NCI-H1436 (cell line): ENCODE measurements around the gene SNORC.
"Not testable (repeated sequence)": the region's sequence is repeated elsewhere in the genome, so short reads cannot be mapped to it uniquely, and the experiment has no call there.

ENCODE experiments used
- DNase-seq: peaks from one replicate; lab custom pipeline; 2025; lab: John Stamatoyannopoulos, UW

Gene SNORC

DNA sequence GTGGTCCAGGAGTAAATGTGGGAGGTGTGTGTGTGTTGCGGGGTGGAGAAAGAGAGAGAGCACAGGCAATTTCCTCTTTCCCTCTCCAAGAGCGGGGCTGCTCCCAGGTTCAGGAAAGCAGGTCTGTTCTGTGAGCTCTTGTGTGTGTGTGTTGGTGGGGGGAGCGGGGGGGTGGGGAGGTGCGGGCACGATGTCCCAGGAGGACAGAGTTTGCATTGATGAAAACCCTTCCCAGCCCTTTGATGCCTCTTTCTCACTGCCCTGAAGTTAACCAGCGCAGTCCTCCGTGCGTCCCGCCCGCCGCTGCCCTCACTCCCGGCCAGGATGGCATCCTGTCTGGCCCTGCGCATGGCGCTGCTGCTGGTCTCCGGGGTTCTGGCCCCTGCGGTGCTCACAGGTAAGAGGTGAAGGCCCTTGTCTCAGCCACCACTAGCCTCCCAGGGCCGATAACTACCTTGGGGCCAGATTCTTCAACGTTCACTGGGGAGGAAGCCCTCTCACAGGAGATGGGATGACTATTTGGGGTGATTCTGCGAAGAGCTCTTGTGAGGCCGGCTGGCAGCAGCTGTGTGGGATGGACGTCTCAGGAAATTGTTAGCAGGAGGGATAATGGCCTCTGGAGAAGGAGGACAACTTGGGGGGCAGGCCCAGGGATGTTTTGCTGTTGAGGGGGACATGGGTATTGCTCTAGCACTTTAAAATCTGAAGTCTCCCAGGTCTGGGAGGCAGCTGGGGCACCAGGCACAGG is at the start of gene SNORC:
Gene SNORC (plus strand): TSS at position 247 of the 748 bp plus-strand sequence. CDS start 78 bp downstream, at position 325.
- DNase-seq: no peak

DNA sequence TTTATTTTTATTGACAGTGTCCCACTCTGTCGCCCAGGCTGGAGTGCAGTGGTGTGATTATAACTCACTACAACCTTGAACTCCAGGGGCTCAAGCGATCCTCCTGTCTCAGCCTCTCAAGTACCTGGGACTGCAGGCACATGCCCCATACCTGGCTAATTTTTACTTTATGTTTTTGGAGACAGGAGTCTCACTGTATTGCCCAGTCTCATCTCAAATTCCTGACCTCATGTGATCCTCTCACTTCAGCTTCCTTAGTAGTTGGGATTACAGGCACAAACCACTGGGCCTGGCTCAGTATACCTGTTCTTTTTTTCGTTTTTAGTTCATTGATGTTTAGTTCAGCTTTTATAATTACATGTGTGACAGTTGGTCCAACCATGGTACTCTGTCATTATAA is 40.1 kb upstream of the SNORC start:
- DNase-seq: no peak

DNA sequence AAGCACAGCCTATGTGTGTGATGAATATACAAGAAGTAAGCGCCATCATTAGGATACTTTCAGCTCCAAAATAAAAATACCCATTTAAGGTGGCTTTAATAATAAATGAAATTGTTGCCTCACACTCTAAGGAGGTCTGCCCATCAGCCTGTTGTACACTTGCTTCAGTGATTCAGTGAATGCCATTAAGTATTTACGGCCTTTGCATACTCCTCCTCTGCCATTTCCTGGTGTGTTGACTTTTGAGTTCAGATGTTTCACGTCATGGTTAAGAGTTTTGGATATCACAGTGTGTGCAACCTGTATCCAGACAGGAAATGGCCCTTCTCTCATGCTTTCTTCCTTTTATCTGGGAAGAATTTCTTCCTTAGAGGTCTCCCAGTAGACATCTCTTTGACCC is 38.6 kb upstream of the SNORC start:
- no peak for DNase-seq

DNA sequence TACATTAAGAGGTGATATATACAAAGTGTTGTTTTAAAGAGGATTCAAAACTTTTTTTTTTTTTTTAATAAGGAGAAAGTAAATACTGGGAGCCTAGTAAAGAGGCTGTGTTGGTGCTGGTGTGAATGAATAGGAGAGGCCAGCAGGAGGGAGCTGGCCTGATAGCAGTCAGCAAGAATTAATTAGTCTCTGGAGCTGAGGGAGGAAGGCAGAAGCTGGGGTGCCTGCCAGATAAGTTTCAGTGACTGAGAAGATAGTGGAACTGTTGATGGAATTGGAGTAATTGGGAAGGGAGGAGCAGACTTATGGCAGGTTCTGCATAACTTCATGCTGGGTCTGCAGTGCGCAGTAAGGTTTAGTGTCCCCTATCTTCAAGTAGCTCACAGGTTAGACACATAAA is 36.2 kb upstream of the SNORC start:
- no peak for DNase-seq

DNA sequence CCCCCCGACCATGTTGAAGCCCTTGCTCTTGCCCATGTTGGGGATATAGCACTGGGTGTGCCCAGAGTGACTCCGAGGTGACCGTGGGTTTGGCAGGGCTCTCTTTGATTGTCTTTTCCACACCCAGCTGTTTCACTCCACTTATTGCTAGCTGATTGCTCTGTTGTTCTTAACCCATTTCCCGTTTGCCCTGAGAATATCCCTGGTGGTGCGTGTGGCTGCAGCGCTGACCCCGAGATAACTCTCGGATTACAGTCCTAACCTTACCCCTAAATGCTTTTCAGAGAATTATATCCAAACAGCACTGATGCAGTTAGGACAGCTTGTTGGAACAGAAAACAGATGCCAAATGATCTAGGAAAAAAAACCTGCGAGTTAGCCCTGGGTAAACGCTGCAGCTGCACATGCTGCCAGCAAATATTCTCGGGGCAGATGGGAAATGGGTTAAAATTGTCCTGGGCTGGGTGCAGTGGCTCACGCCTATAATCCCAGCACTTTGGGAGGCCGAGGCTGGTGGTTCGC is 34.3 kb upstream of the SNORC start:
- DNase-seq: no peak

DNA sequence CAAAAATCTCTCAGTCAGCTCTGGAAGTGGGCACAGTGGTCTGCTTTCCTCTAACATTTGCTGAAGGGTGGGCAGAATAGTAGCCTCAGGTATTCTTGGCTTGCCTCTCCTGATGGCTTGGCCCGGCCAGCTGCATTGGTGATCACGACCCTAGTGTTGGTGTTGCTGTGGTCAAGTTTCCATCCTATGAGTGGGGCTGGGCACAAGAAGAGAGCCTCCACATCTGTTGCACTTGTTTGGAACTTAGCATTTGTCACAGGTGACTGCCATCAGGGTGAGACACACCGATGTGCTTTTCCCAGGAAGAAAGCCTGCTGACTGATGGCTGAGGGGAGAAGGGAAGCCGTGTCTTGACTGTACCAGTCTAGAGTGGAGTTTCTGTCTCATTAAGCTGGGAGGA is 33.1 kb upstream of the SNORC start:
- no peak for DNase-seq

DNA sequence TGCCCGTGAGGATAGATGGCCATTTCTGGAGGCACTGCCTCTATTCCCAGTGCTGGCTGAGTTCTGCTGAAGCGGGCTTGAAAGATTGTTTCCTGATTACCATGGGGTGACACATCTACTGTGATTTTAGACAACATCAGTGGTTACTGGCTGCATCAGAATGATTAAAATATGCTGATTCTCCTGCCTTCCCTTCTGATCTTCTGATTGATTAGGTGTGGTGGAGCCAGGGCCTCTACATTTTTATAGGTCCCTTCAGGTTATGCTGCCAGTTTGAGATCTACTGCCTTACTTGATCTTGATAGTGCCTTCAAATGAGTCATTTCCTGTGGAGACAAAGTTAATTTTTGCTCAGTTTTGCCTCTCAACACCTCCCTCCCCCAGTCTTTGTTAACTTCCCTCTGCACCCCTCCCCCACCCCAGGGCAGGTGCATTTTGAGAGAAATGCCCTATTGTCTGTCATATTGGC is 31.6 kb upstream of the SNORC start:
- no peak for DNase-seq

DNA sequence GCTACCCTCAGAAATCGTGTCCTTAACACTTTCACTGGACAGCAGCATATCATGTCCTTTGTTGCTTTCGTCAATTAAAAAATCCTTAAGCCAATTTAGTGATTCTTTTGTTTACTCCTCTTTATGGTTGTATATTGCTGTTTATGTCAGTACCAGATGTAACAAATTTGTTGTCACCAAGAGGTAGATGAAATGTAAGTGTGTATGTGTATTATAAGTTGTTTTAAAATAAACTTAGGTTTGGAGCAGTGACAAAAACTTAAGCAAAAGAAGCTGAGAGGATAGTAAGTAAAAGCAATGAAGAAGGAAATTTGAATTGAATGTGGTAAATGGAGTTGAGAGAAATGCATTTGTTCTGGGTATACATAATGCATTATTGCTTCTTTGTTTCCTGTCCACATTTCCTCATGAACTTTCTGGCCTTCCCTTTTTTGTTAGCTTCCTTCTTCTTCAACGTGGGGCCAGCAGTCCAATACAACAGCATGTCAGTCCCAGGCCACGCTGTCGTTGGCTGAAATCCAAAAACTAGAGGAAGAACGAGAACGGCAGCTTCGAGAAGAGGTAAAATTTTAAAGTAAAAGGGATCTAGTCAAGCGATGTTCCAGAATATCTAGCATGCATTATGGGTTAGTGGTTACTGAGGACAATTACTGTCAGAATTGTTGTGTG is 30.5 kb upstream of the SNORC start:
- DNase-seq: no peak

DNA sequence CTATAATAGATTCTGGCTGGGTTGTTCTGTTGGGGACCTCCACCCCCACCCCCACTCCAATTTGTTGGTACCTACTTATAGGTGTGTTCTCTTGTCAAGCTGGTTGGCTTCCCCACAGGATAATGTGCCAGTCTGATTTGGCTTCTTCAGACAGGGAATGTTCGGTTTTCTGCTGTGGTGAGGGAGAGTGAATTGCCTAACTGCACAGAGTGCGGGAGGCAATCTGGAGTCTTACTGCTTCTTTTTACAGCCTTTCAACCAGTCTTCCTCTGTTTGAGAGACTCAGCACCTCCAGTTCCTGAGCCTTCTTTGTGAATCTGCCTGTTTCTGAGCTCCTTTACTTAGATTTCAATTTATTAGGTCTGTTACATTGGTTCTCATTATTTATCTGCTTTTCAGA is 27.4 kb upstream of the SNORC start:
- no peak for DNase-seq

DNA sequence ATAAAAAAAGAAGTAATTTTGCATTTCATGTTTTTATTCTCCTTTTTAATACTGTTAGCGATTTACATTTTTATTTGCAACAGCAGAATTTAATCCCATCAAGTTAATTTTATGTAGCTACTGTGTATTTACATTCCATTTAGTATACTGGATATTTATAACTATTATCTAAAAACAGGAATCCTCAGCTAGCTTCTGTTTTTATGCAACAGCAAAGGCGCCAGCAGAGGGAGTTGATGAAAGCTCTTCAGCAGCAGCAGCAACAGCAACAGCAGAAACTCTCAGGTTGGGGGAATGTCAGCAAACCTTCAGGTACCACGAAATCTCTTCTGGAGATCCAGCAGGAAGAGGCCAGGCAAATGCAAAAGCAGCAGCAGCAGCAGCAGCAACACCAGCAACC is 26.2 kb upstream of the SNORC start:
- no peak for DNase-seq

DNA sequence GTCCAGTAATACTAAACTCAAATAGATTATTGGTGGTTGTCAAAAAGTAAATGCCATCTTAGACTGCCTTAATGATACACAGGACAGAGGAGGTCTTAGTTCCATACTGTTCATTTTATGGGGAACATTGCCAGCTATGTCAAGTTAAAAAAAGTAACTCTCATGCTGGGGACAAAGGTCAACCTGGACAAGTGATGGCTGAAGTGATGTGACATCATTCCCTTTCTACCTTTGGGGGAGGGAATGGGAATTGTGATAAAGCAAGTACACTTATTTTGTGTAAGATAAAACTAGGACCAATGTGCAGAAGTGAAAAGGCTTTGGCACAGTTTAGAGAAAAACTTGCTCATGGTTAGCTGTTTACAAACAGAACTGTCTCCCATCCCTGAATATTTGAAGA is 24.0 kb upstream of the SNORC start:
- no peak for DNase-seq

DNA sequence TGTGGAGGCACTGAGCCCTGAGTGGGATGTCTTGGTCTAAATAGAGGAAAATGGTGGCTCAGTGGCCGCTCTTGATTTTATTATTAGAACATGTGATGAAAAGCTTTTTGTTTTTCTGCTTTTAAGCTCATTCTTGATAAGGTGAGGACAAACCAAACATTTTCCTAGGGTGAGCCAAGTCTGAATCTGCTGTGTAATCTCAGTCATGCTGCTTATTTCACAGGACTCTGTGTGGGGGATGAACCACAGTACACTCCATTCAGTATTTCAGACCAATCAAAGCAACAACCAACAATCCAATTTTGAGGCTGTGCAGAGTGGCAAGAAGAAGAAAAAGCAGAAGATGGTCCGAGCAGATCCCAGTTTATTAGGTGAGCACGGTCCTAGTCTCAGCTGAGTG is 20.0 kb upstream of the SNORC start:
- DNase-seq: no peak

DNA sequence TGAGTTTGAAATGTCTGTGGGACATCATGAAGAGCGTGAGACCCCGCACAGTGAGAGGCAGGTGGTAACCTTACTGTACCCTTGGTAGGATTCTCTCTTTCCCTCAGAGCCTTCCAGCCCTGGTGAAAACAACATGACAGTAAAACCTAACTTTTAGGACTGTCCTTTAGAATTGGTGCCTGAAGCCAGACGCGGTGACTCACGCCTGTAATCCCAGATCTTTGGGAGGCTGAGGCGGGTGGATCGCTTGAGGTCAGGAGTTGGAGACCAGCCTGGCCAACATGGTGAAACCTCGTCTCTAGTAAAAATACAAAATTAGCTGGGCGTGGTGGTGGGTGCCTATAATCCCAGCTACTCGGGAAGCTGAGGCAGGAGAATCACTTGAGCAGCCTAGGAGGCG is 18.0 kb upstream of the SNORC start:
- DNase-seq: not testable (repeated sequence)

DNA sequence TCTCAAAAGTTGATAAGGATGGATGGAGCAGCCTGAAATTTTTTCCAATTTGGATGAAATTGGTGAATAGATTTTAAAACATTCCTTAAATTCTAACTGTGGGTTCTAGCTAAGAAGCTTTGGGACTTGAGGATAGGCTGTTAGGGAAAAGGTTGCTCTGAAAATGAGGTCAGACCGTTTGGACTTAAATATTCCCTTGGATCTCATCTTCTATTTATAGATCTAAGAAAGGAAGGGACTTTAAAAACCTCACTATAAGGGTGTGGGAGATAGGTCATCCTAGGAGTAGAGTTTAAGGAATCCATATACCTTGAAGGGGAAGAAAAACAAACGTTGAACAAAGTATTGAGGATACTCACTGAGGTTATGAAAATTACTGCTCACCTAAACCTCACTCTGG is 17.4 kb upstream of the SNORC start:
- no peak for DNase-seq

DNA sequence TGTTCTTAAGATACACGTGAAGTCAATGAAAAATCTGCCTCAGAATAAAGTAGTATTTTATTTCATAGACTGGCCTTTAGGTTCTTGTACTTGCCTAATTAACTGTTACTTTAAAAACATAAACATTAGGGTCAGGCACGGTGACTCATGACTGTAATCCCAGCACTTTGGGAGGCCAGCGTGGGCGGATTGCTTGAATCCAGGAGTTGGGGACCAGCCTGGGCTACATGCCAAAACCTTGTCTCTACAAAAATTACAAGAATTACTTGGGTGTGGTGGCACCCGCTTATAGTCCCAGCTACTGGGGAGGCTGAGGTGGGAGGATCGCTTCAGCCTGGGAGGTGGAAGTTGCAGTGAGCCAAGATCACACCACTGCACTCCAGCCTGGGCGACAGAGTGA is 16.0 kb upstream of the SNORC start:
- DNase-seq: no peak

DNA sequence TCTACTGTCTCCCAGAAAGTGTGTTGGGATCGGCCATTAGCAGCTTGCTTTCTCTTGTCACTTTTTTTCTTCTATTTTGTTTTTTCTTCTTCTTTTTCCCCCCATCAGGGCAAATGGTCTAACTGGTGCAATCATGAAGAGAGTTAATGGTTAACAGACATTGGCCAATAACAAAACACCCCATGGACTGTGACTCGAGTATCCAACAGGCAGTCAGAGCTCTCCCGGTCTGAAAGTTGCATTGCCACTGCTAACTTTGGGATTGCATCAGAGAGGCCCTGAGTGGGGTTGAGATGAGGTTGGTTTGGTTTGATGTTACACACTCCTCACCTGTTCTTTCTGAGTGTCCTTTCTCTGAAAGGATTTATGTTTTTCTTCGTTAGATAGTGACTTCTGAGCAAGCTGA is 12.9 kb upstream of the SNORC start:
- no peak for DNase-seq

DNA sequence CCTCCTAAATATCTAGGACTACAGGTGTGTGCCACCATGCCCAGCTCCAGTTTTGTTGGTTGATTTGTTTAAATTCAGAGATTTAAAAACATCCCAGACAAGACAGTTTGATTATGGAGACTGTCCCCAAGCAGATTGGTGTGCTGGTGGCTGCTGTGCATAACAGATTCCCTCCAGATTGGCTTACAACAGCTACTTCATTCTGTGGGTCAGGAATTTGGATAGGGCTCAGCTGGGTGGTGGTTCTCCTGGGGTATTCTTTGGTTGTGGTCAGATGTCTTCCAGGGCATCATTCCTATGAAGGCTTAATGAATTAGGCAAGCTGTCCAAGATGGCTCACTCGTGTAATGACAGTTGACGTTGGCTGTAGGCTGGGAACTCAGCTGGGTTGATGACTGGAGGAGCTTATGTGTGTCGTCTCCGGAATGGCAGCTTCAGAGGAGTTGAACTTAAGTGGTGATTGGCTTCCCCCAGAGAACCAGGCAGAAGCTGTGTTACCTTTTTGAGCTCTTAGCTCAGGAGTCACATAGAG is 10.6 kb upstream of the SNORC start:
- DNase-seq: no peak

DNA sequence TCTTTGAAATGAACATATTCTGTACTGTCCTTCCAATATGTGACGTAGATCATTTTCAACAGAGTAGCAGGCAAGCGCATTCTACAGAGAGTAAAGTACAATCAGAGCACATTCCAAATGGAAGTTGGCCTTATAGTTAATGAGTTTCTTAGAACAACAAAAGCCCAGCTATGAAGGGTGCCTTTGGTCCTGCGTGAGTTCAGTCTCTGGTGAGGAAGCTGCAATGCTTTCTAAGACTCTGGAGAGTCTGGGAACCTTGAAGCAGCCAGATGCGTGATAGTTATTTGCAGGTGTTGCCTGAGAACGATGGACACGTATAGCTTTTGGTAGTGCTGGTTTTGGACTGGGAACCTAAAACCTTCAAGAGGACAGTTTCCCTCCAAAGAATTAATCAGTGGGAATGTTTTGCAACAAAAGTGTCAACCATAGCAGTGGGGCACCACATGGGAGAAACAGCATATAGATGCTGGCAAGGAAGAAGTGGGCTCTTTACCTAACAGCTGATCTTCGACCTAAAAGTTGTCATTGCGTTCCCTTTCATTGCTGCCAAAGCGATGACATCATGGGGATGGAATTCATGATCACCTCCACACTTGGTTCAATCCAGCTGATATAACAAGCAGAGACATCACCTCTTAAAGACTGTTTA is 9.3 kb upstream of the SNORC start:
- DNase-seq: no peak

DNA sequence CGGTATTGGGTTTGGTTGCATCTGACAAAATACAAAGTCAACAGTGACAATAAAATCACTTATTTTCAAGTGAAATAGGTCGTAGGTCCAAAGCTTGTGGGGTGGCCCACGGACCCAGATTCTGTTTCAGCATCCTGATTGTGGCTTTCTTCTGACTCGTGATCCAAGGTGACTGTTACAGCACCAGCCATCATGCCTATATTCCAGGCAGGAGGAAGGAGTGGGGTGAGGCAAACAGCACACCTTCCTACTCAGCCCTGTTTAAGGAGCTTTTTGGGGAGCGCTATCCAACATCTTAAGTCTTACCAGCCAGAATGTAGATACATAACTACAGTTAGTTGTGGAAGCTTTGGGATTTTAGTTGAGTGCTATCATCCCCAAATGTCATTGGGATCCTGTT is 8.7 kb upstream of the SNORC start:
- DNase-seq: no peak

DNA sequence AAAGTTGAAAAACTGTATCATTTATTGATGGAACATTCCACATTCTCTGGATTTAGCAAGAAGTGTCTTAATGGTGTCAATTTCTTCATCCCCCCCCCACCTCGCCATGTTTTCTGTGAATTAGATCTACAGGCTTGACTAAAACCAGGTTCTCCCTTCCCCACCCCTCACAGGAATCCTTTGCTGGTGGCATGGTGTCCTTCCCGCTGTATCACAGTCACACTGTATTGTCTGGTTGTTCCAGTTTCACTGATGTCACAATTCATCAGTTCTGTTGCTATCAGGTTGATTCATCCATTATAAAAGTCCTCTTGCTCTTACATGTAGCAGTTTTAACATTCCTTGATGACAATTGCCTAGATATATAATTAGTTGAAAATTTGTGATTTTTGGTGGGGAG is 6.1 kb upstream of the SNORC start:
- DNase-seq: no peak

DNA sequence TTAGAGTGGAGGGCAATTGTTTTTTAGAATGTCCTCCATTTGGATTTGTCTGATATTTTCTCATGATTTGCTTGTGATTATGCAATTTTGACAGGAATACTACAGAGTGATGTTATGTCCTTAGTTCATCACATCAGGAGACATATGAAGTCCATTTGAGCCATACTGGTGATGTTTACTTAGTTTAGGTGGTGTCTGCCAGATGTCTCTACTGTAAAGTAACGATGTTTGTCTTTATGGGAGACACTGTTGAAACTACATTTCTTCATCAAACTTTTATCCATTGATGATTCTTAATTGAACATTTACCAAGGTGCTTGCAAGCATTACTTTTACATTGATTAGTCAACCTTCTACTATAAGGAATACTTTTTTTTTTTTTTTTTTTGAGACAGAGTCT is 4.9 kb upstream of the SNORC start:
- no peak for DNase-seq

DNA sequence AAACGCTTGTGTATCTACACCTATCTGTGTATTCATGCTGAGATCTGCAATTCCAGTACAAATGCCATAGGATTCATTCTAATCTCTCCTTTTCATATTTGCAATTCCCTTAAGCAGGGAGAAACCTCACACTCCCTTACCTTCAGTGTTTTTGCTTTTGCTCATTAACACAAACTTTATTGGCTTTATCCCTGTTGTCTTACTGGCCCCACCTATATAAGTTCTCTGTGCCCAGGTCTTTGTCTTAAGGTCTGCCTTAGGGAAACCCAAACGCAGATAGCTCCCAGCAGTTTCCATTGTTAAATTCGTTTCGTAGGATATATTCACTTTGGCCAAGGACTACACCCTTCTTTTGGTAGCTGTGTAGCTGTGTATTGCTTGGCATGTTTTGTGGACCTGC is 4.0 kb upstream of the SNORC start:
- no peak for DNase-seq
